Tibial nerve (tissue), 4 donors: ENCODE measurements around the gene CYP4A22. TPM values are rescaled to one million over a fixed set of nuclear protein-coding genes. Genes with fewer than 3 reads are reported as not detected.
A peak's percentile ranks its signal among the peaks of the same experiment; 100 is the strongest.
"Not testable (repeated sequence)": the region's sequence is repeated elsewhere in the genome, so short reads cannot be mapped to it uniquely, and the experiment has no call there.

Experiments used
- DNase-seq, 2 donors: peaks; one replicate each; pipeline ENCODE4 v3.0.0-alpha.2; 2019; ENCODE audit warnings: low spot score in 2 of 2
- H3K27ac ChIP-seq, 4 donors: fragments of 200-600 bp; sonication (generic) in 3 of 4; one replicate each; pipeline ENCODE4 v1.5.1; 2017 to 2019; ENCODE audit warnings: mild to moderate bottlenecking in 1 of 4
- H3K27me3 ChIP-seq, 2 donors: fragments of 200-600 bp; sonication (generic) in 1 of 2; one replicate each; pipeline versions ENCODE4 v1.5.1 to v1.6.0; 2017 to 2019
- H3K36me3 ChIP-seq, 3 donors: fragments of 200-600 bp; sonication (generic); one replicate each; pipeline ENCODE4 v1.5.1; 2018 to 2019
- H3K4me1 ChIP-seq, 4 donors: fragments of 200-600 bp; sonication (generic) in 3 of 4; one replicate each; pipeline ENCODE4 v1.5.1; 2017 to 2019
- H3K4me3 ChIP-seq, 4 donors: fragments of 200-600 bp; sonication (generic) in 3 of 4; one replicate each; pipeline ENCODE4 v1.5.1; 2017 to 2019; ENCODE audit warnings: mild to moderate bottlenecking in 1 of 4, moderate library complexity in 1 of 4
- H3K9me3 ChIP-seq, 4 donors: fragments of 200-600 bp; sonication (generic) in 3 of 4; one replicate each; pipeline ENCODE4 v1.5.1; 2017 to 2019
- CTCF ChIP-seq, 5 experiments: fragments of 200-600 bp in 3 of 5; fragments of 450-650 bp in 2 of 5; sonication (generic) in 3 of 5; IDR thresholded peaks; one replicate each; pipeline ENCODE4 v1.5.1; 2016 to 2019; ENCODE audit warnings: antibody characterized with exemption in 5 of 5, mild to moderate bottlenecking in 3 of 5, moderate library complexity in 2 of 5
- EP300 ChIP-seq, 2 donors: sonication (generic); formaldehyde crosslinking; IDR thresholded peaks; one replicate each; pipeline ENCODE4 v1.6.1; 2017; ENCODE audit warnings: antibody characterized with exemption in 2 of 2, mild to moderate bottlenecking in 1 of 2
- POLR2A ChIP-seq, 2 donors: fragments of 450-650 bp; IDR thresholded peaks; one replicate each; pipeline ENCODE4 v1.6.1; 2017; ENCODE audit warnings: antibody characterized with exemption in 2 of 2, mild to moderate bottlenecking in 2 of 2, moderate library complexity in 2 of 2
- WGBS, 2 donors: methylation state at CpG; one replicate each; pipeline ENCODE4 v1.1.5; 2018; 5-methylcytosine and 5-hydroxymethylcytosine counted together
- total RNA-seq, 4 donors: library from RNA; depleted of rRNA; stranded (reverse); fragments of >200 nt; gene quantifications; one replicate each; pipeline ENCODE4 v1.1.0, GENCODE V29; 2016

Gene CYP4A22, protein sequence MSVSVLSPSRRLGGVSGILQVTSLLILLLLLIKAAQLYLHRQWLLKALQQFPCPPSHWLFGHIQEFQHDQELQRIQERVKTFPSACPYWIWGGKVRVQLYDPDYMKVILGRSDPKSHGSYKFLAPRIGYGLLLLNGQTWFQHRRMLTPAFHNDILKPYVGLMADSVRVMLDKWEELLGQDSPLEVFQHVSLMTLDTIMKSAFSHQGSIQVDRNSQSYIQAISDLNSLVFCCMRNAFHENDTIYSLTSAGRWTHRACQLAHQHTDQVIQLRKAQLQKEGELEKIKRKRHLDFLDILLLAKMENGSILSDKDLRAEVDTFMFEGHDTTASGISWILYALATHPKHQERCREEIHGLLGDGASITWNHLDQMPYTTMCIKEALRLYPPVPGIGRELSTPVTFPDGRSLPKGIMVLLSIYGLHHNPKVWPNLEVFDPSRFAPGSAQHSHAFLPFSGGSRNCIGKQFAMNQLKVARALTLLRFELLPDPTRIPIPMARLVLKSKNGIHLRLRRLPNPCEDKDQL
- total RNA-seq: 1 to 10 TPM in 3 of 4 donors, under 1 TPM in 1; 0.84 to 4.5 (median 2.6) TPM

DNA sequence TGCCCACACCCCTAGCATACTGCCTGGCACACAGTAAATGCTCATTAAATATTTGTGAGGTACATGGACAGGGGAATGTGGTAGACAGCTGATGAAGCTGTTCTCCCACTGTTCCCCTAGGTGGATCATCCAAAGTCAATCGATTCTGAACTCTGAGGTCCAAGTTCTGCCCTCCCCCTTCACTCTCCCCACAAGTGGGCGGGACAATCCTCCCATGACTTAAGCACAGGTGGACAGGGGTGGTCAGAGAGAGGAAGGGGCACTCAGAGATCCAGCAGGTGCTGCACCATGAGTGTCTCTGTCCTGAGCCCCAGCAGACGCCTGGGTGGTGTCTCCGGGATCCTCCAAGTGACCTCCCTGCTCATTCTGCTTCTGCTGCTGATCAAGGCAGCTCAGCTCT lies at the start of gene CYP4A22:
TSS of gene CYP4A22 (plus strand) at position 244 of the 400 bp plus-strand sequence. CDS start at position 289, 45 bp downstream.
- TF ChIP-seq CTCF (IDR thresholded peaks at IDR 0.05) (no peak), EP300 (IDR thresholded peaks at IDR 0.05) (no peak), POLR2A (IDR thresholded peaks at IDR 0.05) (no peak)
- Histone ChIP-seq H3K27ac (no peak within 1 kb of the TSS), H3K9me3 (peaks cover 0 to 3% (median 0%) of the 10 kb centered on the region in 4 donors), H3K4me1 (no peaks in the 10 kb centered on the region), H3K4me3 (no peak within 1 kb of the TSS), H3K27me3 (no peaks in the 10 kb centered on the region), H3K36me3 (no peaks in the 10 kb centered on the region)
- DNase-seq: no peak
- 74 to 93% methylated on average over 3 to 4 of the region's 4 CpGs for WGBS, 2 donors

DNA sequence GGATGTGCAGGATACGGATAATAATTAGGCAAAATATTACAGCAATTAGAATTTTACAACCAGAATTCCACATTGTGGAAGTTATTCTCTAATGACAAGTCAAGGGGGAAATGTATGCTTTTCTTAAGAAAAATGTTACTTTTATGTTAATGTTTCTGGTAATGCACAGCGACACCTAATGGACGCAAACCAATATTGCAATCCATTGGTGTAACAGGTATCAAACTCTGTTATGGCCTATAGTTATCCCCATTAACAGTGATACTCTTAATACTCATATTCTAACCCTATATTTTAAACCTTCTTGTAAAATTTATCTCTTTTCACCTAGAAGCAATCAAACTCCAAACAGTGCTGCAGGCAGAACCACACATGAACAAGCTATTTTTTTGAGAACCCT lies 47.9 kb upstream of the CYP4A22 start:
- H3K4me1 ChIP-seq, H3K9me3 ChIP-seq, H3K36me3 ChIP-seq, H3K27me3 ChIP-seq, H3K4me3 ChIP-seq, H3K27ac ChIP-seq: not testable (repeated sequence)
- peak; percentile 49 to 79 for DNase-seq
- peak; percentile 45 to 55 (median 46) for TF ChIP-seq CTCF (IDR thresholded peaks at IDR 0.05)
- WGBS, 2 donors: 3 to 7% methylated on average over 3 of the region's 3 CpGs

DNA sequence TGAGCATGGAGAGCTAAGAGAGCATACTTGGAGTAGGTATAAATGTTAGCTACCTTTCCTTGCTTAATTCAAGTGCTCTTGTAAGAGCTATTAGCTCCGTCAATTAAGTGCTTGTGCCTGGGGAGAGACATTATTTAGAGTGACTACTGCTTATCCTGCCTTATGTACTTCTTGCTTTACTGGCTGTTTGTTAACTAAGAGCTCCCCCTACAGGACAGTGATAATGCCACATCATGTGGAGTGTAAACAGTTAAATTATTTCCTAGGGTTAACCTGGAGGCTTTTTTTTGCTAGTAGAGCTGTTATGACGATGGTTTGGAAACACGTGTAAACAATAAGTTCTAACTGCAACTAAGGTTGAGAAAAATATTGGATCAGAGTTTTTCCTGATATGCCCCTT lies 45.8 kb upstream of the CYP4A22 start:
- not testable (repeated sequence) for H3K36me3 ChIP-seq, H3K4me1 ChIP-seq, H3K27me3 ChIP-seq, H3K9me3 ChIP-seq, H3K27ac ChIP-seq, DNase-seq, H3K4me3 ChIP-seq
- 11 to 22% methylated on average over 3 of the region's 3 CpGs for WGBS, 2 donors

- no peak overlapping the region for H3K27ac ChIP-seq
- H3K9me3 ChIP-seq: peaks cover 0 to 15% (median 2%) of the 10 kb centered on the region in 4 donors
- H3K4me1 ChIP-seq: no peaks in the 10 kb centered on the region
- WGBS, 2 donors: 97% methylated on average over 3 of the region's 3 CpGs
- no peaks in the 10 kb centered on the region for H3K36me3 ChIP-seq
- TF ChIP-seq POLR2A (IDR thresholded peaks at IDR 0.05): no peak
- no peak for TF ChIP-seq EP300 (IDR thresholded peaks at IDR 0.05)
- no peak for TF ChIP-seq CTCF (IDR thresholded peaks at IDR 0.05)
- H3K27me3 ChIP-seq: no peaks in the 10 kb centered on the region
- no peak overlapping the region for H3K4me3 ChIP-seq
- no peak for DNase-seq
Observed at GRCh38 chr1:47104816-47105215, 32.4 kb upstream of the CYP4A22 start.

DNA sequence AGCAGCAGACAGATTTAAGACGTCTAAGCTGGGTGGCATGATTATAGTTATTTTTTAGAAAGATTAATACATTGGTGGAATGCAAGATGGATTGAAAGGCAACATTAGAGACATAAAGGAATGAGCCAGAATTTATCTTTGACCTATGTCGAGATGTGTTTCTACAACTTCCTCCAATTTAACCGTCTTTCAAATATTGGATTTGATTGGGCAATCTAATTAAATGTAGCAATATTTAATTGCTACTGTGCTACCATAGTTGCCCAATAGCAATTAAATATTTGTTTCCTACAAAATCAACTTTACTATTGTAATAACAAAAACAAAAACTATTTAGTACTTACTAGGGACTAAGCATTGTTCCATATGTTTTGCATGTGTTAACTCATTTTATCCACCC lies 30.4 kb upstream of the CYP4A22 start:
- H3K27me3 ChIP-seq: no peaks in the 10 kb centered on the region
- H3K27ac ChIP-seq: no peak overlapping the region
- H3K4me3 ChIP-seq: no peak overlapping the region
- H3K36me3 ChIP-seq: no peaks in the 10 kb centered on the region
- TF ChIP-seq POLR2A (IDR thresholded peaks at IDR 0.05): no peak
- TF ChIP-seq EP300 (IDR thresholded peaks at IDR 0.05): no peak
- TF ChIP-seq CTCF (IDR thresholded peaks at IDR 0.05): no peak
- H3K4me1 ChIP-seq: no peaks in the 10 kb centered on the region
- no peak for DNase-seq
- H3K9me3 ChIP-seq: peaks cover 0 to 15% (median 2%) of the 10 kb centered on the region in 4 donors
- WGBS, 2 donors: 91% methylated on average over 3 of the region's 3 CpGs

DNA sequence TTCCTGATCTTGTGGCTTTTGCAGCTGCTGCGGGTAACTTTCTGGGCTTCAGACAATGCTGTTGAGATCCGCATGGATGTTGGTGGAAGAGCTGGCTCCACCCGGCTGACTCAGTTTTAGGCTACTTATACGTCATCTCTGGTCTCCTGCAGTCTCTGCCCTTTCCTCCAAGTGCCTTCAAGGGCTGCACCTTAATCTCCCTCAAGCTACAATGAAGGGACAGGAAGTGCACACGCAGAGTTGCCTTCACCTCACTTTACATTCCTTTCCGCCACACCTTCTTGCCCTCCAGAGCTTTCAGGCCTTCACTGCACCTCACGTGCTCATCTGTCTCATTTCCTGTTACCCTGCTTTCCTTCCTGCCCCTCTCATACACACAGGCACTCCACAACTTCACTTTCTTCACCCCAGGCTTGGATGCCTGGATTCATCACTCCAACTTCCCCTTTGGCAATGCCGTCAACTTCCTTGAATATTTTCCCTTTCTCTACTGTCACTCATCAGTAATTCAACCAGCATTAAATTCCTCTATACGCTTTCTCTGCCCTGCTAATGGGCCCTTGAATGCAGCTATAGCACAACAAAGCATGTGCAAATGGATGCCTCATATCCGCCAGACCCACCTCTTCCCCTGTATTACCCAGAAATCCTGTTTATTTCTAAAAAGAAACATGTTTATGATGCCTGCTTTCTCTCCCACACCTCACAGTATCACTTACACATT lies 29.2 kb upstream of the CYP4A22 start:
- not testable (repeated sequence) for H3K27ac ChIP-seq, H3K9me3 ChIP-seq, H3K4me1 ChIP-seq, DNase-seq, H3K36me3 ChIP-seq, H3K4me3 ChIP-seq, H3K27me3 ChIP-seq
- WGBS, 2 donors: 61 to 63% methylated on average over 7 to 8 of the region's 10 CpGs

- H3K9me3 ChIP-seq, H3K36me3 ChIP-seq: not testable (repeated sequence)
Observed at GRCh38 chr1:47109482-47109881, 27.8 kb upstream of the CYP4A22 start.

More at GRCh38 chr1:47109482-47109881, 27.8 kb upstream of the CYP4A22 start:
- H3K4me3 ChIP-seq, H3K27ac ChIP-seq, H3K4me1 ChIP-seq, DNase-seq, H3K27me3 ChIP-seq: not testable (repeated sequence)
